HG03442 (cell line): Measurements from ENCODE around the gene RALGAPA1.
"Not testable (repeated sequence)": the region's sequence is repeated elsewhere in the genome, so short reads cannot be mapped to it uniquely, and the experiment has no call there.

ENCODE experiments used
- ATAC-seq: cut with Tn5 transposase; IDR thresholded peaks from one replicate; pipeline ENCODE4 v1.9.1; 2021; ENCODE audit warnings: mild to moderate bottlenecking, moderate library complexity; ENCODE audit not compliant: unreplicated experiment

Gene RALGAPA1

GRCh38 chr14:35808638-35809563 is at the start of gene RALGAPA1:
Gene RALGAPA1, minus strand, starts transcription at chr14:35809295. Its CDS starts 460 bp downstream, at chr14:35808835.
- ATAC-seq = peak; percentile 95

DNA sequence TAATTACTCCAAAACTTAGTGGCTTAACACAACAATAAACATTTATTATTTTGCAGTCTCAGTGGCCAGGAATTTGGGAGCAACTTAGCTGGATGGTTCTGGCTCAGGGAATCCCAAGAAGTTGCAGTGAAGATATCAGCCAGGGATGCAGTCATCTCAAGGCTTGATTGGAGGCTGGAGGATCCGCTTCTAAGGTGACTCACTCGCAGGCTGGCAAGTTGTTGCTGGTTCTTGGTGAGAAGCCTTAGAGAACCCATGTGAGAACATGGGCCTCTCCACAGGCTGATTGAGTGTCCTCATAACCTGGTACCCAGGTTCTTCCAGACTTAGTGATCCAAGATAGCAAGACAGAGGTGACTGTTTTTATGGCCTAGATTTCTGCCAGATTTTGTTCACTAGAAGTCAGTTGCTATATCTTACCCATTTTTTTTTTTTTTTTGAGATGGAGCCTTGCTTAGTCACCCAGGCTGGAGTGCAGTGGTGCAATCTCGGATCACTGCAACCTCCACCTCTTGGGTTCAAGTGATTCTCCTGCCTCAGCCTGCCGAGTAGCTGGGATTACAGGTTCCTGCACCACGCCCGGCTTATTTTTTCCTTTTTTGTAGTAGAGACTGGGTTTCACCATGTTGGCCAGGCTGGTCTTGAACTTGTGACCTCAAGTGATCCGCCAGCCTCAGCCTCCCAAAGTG is 49.6 kb upstream of the RALGAPA1 start:
- no peak for ATAC-seq

- ATAC-seq = peak; percentile 98
These were observed 46.9 kb upstream of the RALGAPA1 start for GRCh38 chr14:35855876-35856481.

- ATAC-seq = no peak
These were observed 45.7 kb upstream of the RALGAPA1 start for GRCh38 chr14:35854696-35855270.

GRCh38 chr14:35853225-35853624 is 44.1 kb upstream of the RALGAPA1 start:
- ATAC-seq = no peak

DNA sequence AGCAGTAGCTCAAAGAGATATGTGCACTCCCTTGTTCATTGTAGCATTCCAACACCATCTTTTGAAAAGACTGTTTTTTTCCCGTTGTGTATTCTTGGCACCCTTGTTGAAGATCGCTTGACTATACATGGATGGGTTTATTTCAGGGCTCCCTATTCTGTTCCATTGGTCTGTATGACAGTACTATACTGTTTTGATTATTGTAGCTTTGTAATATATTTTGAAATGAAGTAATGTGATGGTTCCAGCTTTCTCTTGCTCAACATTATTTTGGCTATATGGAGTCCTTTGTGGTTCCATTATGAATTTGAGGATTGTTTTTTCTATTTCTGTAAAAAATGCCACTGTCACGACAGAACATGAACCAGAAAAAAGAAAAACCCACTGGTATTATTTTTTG is 42.7 kb upstream of the RALGAPA1 start:
- ATAC-seq = no peak

DNA sequence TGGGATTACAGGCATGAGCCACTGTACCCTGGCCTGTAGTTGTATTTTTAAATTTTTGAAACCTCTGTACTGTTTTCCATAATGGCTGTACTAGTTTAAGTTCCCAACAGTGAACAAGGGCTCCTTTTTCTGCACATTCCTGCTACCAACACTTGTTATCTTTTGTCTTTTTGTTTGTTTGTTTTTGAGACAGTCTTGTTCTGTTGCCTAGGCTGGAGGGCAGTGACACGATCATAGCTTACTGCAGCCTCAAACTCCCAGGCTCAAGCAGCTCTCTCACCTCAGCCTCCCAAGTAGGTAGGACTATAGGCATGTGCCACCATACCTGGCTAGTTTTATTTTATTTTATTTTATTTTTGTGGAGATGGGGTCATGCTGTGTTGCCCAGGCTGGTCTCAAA is 40.0 kb upstream of the RALGAPA1 start:
- ATAC-seq = no peak

DNA sequence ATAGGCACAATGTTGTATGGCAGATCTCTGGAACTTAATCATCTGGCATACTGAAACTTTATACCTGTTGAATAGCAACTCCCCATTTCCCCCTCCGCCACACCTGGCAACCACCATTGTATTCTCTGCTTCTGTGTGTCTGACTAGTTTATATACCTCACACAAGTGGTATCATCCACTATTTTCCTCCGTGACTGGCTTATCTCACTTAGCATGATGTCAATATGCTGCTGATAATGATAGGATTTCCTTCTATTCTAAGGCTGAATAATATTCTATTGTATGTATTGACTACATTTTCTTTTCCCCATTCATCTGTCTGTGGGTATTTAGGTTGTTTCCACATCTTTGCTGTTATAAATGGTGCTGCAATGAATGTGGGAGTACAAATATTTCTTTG is 38.5 kb upstream of the RALGAPA1 start:
- ATAC-seq = no peak

DNA sequence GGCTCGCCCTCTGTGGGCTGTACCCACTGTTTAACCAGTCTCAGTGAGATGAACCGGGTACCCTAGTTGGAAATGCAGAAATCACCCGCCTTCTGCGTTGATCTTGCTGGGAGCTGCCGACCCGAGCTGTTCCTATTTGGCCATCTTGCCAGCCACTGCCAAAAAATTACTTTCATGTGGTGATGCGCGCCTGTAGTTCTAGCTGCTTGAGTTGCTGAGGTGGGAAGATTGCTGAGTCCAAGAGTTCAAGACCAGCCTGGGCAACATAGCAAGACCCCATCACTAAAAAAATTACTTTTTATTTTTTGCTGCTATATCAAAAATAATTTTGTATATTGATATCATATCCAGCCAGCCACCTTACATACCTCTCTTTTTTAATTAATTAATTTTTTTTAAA is 35.4 kb upstream of the RALGAPA1 start:
- ATAC-seq = no peak

GRCh38 chr14:35842245-35842644 is 33.1 kb upstream of the RALGAPA1 start:
- ATAC-seq = not testable (repeated sequence)

DNA sequence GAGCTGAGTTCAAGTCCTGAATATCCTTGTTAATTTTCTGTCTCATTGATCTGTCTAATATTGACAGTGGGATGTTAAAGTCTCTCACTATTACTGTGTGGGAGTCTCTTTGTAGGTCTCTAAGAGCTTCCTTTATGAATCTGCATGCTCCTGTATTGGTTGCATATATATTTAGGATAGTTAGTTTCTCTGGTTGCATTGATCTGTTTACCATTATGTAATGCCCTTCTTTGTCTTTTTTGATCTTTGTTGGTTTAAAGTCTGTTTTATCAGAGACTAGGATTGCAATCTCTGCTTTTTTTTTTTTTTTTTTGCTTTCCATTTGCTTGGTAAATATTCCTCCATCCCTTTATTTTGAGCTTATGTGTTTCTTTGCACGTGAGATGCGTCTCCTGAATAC is 32.6 kb upstream of the RALGAPA1 start:
- not testable (repeated sequence) for ATAC-seq

- ATAC-seq = no peak
These were observed 26.3 kb upstream of the RALGAPA1 start for GRCh38 chr14:35835208-35835982.

DNA sequence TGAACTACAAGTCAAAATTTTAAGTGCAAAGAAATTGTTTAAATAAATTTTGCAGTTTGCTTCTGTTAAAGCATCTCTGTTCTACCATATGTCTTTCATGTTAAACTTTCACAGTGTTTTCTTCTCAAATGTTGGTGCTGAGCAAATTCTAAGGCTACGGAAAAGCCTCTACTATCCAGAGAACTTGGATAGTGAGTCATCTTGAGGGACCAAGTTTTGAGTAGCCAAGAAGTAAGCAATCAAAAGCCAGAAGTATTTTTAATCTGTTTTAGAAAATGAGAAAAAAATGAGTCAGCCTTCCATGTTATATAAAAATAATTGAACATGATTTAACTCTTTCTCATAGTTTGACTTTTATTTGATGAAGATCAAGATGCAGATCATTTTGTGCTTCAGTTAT is 20.4 kb upstream of the RALGAPA1 start:
- no peak for ATAC-seq

DNA sequence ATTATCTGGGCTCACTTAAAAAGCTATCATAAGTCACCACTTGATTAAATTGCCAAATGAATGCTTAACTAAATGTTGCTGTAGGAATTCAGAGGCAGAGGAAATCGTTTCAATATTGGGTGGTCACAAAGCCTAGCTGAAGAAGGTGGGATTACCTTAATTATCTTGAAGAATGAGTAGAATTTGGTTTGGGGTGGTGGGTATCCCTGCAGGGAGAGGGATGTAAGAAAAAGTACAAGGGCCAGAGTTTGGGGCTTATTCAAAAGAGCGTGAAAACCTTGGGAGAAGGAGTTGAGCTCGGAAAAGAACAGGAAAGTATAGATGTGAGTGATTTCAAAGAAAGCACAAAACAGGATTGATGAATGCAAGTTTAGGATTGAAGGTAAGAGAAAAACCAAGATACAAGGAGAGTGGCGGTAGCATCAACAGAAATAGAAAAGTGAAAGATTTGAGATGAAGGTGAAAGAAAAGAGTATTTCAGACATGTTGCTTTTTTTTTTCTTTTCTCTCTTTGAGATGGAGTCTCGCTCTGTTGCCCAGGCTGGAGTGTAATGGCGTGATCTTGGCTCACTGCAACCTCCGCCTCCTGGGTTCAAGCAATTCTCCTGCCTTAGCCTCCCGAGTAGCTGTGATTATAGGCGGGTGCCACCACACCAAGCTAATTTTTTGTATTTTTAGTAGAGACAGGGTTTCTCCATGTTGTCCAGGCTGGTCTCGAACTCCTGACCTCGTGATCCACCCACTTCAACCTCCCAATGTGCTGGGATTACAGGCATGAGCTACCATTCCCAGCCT is 18.8 kb upstream of the RALGAPA1 start:
- no peak for ATAC-seq

DNA sequence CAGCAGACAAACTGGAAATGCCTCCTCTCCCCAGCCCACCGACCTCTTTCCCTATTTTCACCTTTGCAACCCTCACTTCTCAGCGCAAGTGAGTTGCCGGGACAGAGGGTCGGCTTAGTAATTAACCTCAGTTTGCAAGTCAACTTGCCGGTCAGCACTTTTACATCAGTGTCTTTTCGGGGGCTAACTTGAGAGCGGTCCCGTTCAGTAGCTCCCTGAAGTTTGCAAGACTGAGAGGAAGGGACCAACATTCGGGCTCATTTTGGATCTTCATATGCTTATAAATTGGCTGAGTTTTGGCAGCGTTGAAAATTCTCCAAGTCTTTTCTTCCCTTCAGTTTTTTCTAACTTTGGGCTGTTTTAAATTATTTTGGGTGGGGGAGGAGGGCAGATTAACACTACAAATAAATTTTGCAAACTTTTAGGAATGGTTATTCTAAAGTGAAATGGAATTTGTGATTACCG is 17.9 kb upstream of the RALGAPA1 start:
- no peak for ATAC-seq

DNA sequence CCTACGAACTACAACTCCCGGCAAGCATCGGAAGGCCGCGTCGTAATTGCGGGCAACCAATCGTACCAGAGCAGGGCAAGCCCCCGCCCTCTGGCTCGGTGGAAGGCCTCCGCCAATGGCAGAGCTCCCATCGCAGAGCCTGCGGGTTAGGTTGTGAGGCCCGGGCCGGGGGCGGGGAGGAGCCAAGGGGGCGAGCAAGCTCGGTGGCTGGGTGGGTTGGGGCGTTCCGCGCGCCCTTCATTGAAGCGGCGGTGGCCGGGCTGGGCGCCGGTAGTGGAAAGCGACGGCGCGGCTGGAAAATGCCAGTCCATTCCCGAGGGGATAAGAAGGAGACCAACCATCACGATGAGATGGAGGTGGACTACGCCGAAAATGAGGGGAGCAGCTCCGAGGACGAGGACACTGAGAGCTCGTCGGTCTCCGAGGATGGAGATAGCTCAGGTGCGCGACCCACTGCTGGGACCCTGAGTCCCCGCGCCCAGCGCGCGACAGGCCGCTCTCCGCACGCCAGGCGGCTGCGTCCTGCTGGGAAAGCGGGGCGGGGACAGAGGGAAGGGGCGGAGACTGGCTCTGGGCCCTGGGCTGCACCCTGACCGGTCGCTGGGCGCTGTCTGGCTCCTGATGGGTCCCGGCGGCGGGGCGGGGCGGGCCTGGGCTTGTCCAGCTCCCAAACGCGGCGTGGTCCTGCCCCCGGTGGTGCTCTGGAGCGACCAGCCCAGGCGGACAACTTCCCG is 17.3 kb upstream of the RALGAPA1 start, which contains the start of gene BRMS1L:
BRMS1L (plus strand) TSS at position 121 of the 734 bp plus-strand sequence; CDS start at position 300, 179 bp downstream.
- ATAC-seq = peak; percentile 95

DNA sequence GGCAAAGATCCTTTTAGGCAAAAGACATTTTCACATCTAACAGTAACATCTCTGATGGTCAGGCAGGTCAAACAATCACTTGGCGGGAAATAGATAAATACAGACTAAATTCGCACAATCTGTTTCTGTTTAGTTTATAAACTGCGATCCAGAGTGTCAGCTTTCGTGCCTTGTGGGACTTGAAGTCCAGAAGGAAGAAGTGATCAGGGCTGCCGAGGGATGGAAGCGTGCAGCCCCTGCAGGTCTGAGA is 16.8 kb upstream of the RALGAPA1 start:
- no peak for ATAC-seq

DNA sequence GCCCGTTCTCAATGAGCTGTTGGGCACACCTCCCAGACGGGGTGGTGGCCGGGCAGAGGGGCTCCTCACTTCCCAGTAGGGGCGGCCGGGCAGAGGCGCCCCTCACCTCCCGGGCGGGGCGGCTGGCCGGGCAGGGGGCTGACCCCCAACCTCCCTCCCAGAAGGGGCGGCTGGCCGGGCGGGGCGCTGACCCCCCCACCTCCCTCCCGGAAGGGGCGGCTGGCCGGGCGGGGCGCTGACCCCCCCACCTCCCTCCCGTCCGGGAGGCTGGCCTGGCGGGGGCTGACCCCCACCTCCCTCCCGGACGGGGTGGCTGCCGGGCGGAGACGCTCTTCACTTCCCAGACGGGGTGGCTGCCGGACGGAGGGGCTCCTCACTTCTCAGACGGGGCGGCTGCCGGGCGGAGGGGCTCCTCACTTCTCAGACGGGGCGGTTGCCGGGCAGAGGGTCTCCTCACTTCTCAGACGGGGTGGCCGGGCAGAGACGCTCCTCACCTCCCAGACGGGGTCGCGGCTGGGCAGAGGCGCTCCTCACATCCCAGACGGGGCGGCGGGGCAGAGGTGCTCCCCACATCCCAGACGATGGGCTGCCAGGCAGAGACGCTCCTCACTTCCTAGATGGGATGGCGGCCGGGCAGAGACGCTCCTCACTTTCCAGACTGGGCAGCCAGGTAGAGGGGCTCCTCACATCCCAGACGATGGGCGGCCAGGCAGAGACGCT is 15.5 kb upstream of the RALGAPA1 start:
- not testable (repeated sequence) for ATAC-seq
